K562 (cell line): Measurements from ENCODE around the gene MRPL48. TPM values are rescaled to one million over a fixed set of nuclear protein-coding genes. Genes with fewer than 3 reads are reported as not detected.

Experiments
- CREM ChIP-seq: IDR thresholded peaks from 2 replicates; pipeline ENCODE4 v1.6.1; 2014; ENCODE audit warnings: antibody characterized with exemption, low read depth
- HCFC1 ChIP-seq: IDR thresholded peaks from 2 replicates; pipeline ENCODE4 v1.6.1; 2012; ENCODE audit warnings: low read depth, low read length, improper control_type of control experiment
- HNRNPH1 ChIP-seq: fragments of 200-400 bp; formaldehyde crosslinking; optimal IDR thresholded peaks from 2 replicates; pipeline ENCODE3; 2017; ENCODE audit warnings: low read depth, mild to moderate bottlenecking, low read length, moderate library complexity
- JUNB ChIP-seq: fragments of 450-650 bp; formaldehyde crosslinking; conservative IDR thresholded peaks from 2 replicates; pipeline ENCODE4 v1.4.0; 2020; ENCODE audit warnings: mild to moderate bottlenecking
- POLR2AphosphoS2 ChIP-seq: IDR thresholded peaks from 2 replicates; pipeline ENCODE4 v1.6.1; 2012; ENCODE audit warnings: low read length, improper control_type of control experiment
- SMAD3 ChIP-seq: fragments of 450-650 bp; formaldehyde crosslinking; conservative IDR thresholded peaks from 2 replicates; pipeline ENCODE4 v1.4.0; 2020; ENCODE audit warnings: mild to moderate bottlenecking
- ZNF444 ChIP-seq: fragments of 250-450 bp; sonication (Bioruptor Pico); IDR thresholded peaks from 2 replicates; pipeline ENCODE4 v1.4.0; 2020; ENCODE audit warnings: mild to moderate bottlenecking, moderate library complexity
- polyA plus RNA-seq, 8 experiments: library from polyadenylated mRNA; depleted of rRNA in 4 of 8; stranded (reverse) in 5 of 8; unstranded in 3 of 8; fragments of >200 nt; fragmentation: Nextera tagmentation in 2 of 8; fragmentation: Illumina TruSeq in 1 of 8; extraction: Ambion mirVana in 2 of 8; extraction: Trizol in 1 of 8; gene quantifications; 2 replicates each; pipeline versions ENCODE4 v1.2.1 to v1.2.3, GENCODE V29; 2011 to 2014; ENCODE audit warnings: inconsistent platforms in 1 of 8, missing spikeins in 1 of 8
- total RNA-seq, 7 experiments: library from RNA; depleted of rRNA in 6 of 7; stranded (reverse); fragments of >200 nt in 6 of 7; fragmentation: Illumina TruSeq in 2 of 7; extraction: Trizol in 2 of 7; gene quantifications; 2 replicates each; pipeline versions ENCODE4 v1.2.1 to v1.2.3, GENCODE V29; 2011 to 2021; ENCODE audit warnings: low replicate concordance in 1 of 7
- TF ChIP-seq, protein P1 (sequence below): sonication (generic); IDR thresholded peaks from 2 replicates; pipeline ENCODE4 v1.6.1; 2016
- TF ChIP-seq, protein P2 (sequence below): fragments of 250-450 bp; sonication (Bioruptor Pico); IDR thresholded peaks from 2 replicates; pipeline ENCODE4 v1.4.0; 2020; ENCODE audit warnings: mild to moderate bottlenecking
- TF ChIP-seq, protein P3 (sequence below), 2 experiments: fragments of 450-650 bp; formaldehyde crosslinking in 1 of 2; IDR thresholded peaks; 2 replicates each; pipeline versions ENCODE4 v1.4.0 to v1.6.1; 2014 to 2020; ENCODE audit warnings: mild to moderate bottlenecking in 2 of 2, borderline replicate concordance in 1 of 2, low read depth in 1 of 2
- TF ChIP-seq, protein P4 (sequence below): fragments of 250-450 bp; sonication (Bioruptor Pico); IDR thresholded peaks from 2 replicates; pipeline ENCODE4 v1.8.0; 2022; ENCODE audit warnings: inconsistent platforms, mild to moderate bottlenecking, moderate library complexity, borderline replicate concordance
- TF ChIP-seq, protein P5 (sequence below): fragments of 450-650 bp; formaldehyde crosslinking; IDR thresholded peaks from 2 replicates; pipeline ENCODE4 v1.4.0; 2020; ENCODE audit warnings: mild to moderate bottlenecking, mixed read lengths

Gene MRPL48
- total and polyA plus RNA-seq, 9 of the 15 experiments (the other 6 are each of a cell fraction or from before 2014, with no cell fraction given): 66.0 to 237 (median 104) TPM

DNA sequence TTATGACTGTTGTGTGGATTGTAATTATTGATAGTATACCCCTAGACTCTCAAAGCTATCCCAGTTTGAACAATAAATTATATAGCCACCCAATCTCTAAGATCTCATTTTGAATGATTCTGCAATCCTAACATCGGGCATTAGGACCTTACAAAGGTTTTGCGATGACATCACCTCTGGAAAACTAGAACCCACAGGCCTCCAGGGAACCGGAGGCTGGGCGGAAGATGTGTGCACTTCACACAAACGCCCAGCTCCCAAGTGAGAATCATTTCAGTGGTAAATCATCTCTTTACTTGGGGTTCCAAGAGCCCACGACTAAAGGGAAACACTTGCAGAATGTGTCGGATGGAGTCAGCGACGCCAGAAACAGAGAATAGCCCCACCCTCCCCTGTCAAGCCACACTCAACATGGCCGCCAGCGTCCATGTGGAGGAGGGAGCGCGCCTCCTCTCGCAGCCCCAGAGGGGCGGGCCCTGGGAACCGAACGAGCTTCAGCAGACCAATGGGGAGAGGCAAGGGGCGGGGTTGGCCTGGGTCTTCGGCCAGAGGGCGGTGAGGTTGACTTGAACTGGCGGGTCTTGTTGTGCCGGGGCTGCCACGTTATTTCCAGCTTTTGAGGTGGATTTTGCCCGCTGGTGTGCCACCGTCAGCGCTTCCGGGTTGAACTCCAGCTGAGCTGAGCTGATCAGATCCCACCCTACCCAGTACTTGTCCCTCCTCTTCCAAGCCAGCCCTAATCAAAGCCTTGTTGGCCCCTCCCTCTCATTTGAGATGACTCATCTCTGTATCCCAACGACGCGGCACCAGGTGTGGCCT lies 8.4 kb upstream of the MRPL48 start (continued):
- TF ChIP-seq, protein P1, sequence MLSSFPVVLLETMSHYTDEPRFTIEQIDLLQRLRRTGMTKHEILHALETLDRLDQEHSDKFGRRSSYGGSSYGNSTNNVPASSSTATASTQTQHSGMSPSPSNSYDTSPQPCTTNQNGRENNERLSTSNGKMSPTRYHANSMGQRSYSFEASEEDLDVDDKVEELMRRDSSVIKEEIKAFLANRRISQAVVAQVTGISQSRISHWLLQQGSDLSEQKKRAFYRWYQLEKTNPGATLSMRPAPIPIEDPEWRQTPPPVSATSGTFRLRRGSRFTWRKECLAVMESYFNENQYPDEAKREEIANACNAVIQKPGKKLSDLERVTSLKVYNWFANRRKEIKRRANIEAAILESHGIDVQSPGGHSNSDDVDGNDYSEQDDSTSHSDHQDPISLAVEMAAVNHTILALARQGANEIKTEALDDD: no peak
- TF ChIP-seq, protein P2, sequence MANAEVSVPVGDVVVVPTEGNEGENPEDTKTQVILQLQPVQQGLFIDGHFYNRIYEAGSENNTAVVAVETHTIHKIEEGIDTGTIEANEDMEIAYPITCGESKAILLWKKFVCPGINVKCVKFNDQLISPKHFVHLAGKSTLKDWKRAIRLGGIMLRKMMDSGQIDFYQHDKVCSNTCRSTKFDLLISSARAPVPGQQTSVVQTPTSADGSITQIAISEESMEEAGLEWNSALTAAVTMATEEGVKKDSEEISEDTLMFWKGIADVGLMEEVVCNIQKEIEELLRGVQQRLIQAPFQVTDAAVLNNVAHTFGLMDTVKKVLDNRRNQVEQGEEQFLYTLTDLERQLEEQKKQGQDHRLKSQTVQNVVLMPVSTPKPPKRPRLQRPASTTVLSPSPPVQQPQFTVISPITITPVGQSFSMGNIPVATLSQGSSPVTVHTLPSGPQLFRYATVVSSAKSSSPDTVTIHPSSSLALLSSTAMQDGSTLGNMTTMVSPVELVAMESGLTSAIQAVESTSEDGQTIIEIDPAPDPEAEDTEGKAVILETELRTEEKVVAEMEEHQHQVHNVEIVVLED (CRISPR knock-in tag): peak; percentile 67
- TF ChIP-seq, protein P3, sequence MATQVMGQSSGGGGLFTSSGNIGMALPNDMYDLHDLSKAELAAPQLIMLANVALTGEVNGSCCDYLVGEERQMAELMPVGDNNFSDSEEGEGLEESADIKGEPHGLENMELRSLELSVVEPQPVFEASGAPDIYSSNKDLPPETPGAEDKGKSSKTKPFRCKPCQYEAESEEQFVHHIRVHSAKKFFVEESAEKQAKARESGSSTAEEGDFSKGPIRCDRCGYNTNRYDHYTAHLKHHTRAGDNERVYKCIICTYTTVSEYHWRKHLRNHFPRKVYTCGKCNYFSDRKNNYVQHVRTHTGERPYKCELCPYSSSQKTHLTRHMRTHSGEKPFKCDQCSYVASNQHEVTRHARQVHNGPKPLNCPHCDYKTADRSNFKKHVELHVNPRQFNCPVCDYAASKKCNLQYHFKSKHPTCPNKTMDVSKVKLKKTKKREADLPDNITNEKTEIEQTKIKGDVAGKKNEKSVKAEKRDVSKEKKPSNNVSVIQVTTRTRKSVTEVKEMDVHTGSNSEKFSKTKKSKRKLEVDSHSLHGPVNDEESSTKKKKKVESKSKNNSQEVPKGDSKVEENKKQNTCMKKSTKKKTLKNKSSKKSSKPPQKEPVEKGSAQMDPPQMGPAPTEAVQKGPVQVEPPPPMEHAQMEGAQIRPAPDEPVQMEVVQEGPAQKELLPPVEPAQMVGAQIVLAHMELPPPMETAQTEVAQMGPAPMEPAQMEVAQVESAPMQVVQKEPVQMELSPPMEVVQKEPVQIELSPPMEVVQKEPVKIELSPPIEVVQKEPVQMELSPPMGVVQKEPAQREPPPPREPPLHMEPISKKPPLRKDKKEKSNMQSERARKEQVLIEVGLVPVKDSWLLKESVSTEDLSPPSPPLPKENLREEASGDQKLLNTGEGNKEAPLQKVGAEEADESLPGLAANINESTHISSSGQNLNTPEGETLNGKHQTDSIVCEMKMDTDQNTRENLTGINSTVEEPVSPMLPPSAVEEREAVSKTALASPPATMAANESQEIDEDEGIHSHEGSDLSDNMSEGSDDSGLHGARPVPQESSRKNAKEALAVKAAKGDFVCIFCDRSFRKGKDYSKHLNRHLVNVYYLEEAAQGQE (IDR thresholded peaks at IDR 0.05; ENCODE audit: borderline replicate concordance): peak; percentile 16; the same call in 1 of the 2 replicates
- TF ChIP-seq, protein P3 (CRISPR knock-in tag; IDR thresholded peaks at IDR 0.05; ENCODE audit: low read depth): no peak
- TF ChIP-seq HNRNPH1 (no peak), HCFC1 (peak; percentile 88), POLR2AphosphoS2 (no peak), CREM (peak; percentile 76), JUNB (CRISPR knock-in tag) (peak; percentile 41; the same call in 1 of the 2 replicates), ZNF444 (no peak), SMAD3 (0 out of 2 replicates have a peak, but pooled peaks have one; percentile 53)
- TF ChIP-seq, protein P4, sequence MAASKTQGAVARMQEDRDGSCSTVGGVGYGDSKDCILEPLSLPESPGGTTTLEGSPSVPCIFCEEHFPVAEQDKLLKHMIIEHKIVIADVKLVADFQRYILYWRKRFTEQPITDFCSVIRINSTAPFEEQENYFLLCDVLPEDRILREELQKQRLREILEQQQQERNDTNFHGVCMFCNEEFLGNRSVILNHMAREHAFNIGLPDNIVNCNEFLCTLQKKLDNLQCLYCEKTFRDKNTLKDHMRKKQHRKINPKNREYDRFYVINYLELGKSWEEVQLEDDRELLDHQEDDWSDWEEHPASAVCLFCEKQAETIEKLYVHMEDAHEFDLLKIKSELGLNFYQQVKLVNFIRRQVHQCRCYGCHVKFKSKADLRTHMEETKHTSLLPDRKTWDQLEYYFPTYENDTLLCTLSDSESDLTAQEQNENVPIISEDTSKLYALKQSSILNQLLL (CRISPR knock-in tag): no peak
- TF ChIP-seq, protein P5, sequence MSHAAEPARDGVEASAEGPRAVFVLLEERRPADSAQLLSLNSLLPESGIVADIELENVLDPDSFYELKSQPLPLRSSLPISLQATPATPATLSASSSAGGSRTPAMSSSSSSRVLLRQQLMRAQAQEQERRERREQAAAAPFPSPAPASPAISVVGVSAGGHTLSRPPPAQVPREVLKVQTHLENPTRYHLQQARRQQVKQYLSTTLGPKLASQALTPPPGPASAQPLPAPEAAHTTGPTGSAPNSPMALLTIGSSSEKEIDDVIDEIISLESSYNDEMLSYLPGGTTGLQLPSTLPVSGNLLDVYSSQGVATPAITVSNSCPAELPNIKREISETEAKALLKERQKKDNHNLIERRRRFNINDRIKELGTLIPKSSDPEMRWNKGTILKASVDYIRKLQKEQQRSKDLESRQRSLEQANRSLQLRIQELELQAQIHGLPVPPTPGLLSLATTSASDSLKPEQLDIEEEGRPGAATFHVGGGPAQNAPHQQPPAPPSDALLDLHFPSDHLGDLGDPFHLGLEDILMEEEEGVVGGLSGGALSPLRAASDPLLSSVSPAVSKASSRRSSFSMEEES (CRISPR knock-in tag): no peak
